Mesodermal cell (in vitro differentiated cells): ENCODE measurements around the gene P2RY6.
"Not testable (repeated sequence)": the region's sequence is repeated elsewhere in the genome, so short reads cannot be mapped to it uniquely, and the experiment has no call there.

Experiments used
- H3K27ac ChIP-seq: 2 replicates; pipeline ENCODE4 v1.7.0; 2013; ENCODE audit warnings: mild to moderate bottlenecking, low read depth, low read length, moderate library complexity; ENCODE audit not compliant: severe bottlenecking
- H3K36me3 ChIP-seq: 2 replicates; pipeline ENCODE4 v1.7.1; 2013; ENCODE audit warnings: mild to moderate bottlenecking, low read length, moderate library complexity; ENCODE audit not compliant: control insufficient read depth, insufficient read depth
- H3K4me1 ChIP-seq: one replicate; pipeline ENCODE4 v1.7.1; 2013; ENCODE audit warnings: mild to moderate bottlenecking, low read length; ENCODE audit not compliant: insufficient read depth, control insufficient read depth, poor library complexity, severe bottlenecking
- H3K4me3 ChIP-seq: 2 replicates; pipeline ENCODE4 v1.7.0; 2013; ENCODE audit warnings: low read length, control low read depth, mild to moderate bottlenecking; ENCODE audit not compliant: insufficient read depth, poor library complexity, severe bottlenecking; ENCODE audit errors: extremely low read depth
- H3K9me3 ChIP-seq: 2 replicates; pipeline ENCODE4 v1.7.1; 2013; ENCODE audit warnings: mild to moderate bottlenecking, low read length, moderate library complexity; ENCODE audit not compliant: control insufficient read depth
- WGBS, 2 experiments: methylation state at CpG; one replicate each; pipeline ENCODE4 v1.1.5; 2013; ENCODE audit warnings: missing lambda C conversion rate in 2 of 2; ENCODE audit not compliant: insufficient coverage in 2 of 2; 5-methylcytosine and 5-hydroxymethylcytosine counted together

P2RY6 gene

GRCh38 chr11:73270855-73271477 is 1.2 kb upstream of the P2RY6 start:
- Histone ChIP-seq H3K4me1 (peaks cover 31% of the 10 kb centered on the region), H3K4me3 (no peak overlapping the region), H3K36me3 (no peaks in the 10 kb centered on the region), H3K9me3 (no peaks in the 10 kb centered on the region), H3K27ac (peak overlapping the region; percentile 87)
- 87 to 89% methylated on average over 15 to 18 of the region's 18 CpGs for WGBS, 2 experiments

- H3K27ac ChIP-seq, result peak overlapping the region; percentile 87
- not testable (repeated sequence) for H3K36me3 ChIP-seq, H3K9me3 ChIP-seq, H3K4me3 ChIP-seq
- H3K4me1 ChIP-seq, result peaks cover 31% of the 10 kb centered on the region
- 75 to 92% methylated on average over 4 to 5 of the region's 10 CpGs for WGBS, 2 experiments
Observed at GRCh38 chr11:73271478-73271865, 666 bp upstream of the P2RY6 start.

DNA sequence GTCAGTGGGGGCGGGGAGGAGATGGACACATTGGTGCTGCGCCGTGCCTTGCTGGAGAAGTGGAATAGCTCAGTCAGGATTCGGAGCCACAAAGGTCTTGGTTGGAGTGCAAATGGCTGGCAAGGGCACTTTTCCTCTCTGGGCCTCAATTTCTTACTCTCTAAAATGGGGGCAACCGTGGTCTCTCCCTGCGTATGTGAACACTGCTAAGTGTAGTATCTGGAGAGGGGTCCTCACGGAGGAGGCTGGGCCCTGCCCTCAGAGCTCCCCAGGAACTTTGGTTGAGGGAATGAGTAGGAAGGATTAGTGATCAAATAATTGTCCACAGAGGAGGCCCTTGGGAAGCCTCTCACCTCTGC is 521 bp downstream of the P2RY6 start:
- H3K9me3 ChIP-seq, result no peaks in the 10 kb centered on the region

GRCh38 chr11:73273222-73273895 is 1.2 kb downstream of the P2RY6 start:
- Histone ChIP-seq H3K27ac (peak overlapping the region; percentile 87), H3K9me3 (no peaks in the 10 kb centered on the region), H3K4me3 (no peak overlapping the region), H3K36me3 (no peaks in the 10 kb centered on the region), H3K4me1 (peaks cover 38% of the 10 kb centered on the region)
- 89% methylated on average over 4 to 6 of the region's 8 CpGs for WGBS, 2 experiments

More for the DNA sequence above, 521 bp downstream of the P2RY6 start:
- 91 to 100% methylated on average over 3 to 4 of the region's 7 CpGs for WGBS, 2 experiments
- Histone ChIP-seq H3K27ac (peak overlapping the region; percentile 87), H3K36me3 (no peaks in the 10 kb centered on the region), H3K4me1 (peaks cover 35% of the 10 kb centered on the region), H3K4me3 (peak overlapping the region; percentile 11)

DNA sequence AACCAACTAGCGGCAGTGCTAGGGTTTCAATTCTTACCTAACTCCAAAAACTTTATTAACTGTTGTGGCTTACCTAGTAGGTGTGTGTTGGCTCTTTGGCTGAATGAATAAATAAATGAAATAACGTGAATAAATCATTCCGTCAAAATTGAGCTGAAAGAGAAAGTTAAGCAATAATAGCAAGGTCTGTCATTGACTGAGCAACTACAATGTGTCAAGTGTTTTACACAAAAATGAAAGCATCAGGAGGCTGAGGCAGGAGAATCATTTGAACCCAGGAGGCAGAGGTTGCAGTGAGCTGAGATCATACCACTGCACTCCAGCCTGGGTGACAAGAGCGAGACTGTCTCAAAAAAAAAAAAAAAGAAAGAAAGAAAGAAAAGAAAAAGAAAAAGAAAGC is 2.1 kb downstream of the P2RY6 start:
- not testable (repeated sequence) for H3K36me3 ChIP-seq, H3K27ac ChIP-seq, H3K9me3 ChIP-seq, H3K4me3 ChIP-seq
- 72 to 86% methylated on average over 2 of the region's 4 CpGs for WGBS, 2 experiments
- H3K4me1 ChIP-seq, result peaks cover 37% of the 10 kb centered on the region

GRCh38 chr11:73274722-73275380 is 2.7 kb downstream of the P2RY6 start:
- no peaks in the 10 kb centered on the region for H3K36me3 ChIP-seq

GRCh38 chr11:73275381-73275750 is 3.2 kb downstream of the P2RY6 start:
- Histone ChIP-seq H3K9me3 (no peaks in the 10 kb centered on the region), H3K27ac (no peak overlapping the region), H3K36me3 (no peaks in the 10 kb centered on the region), H3K4me3 (no peak overlapping the region), H3K4me1 (peaks cover 25% of the 10 kb centered on the region)
- 93 to 98% methylated on average over 4 of the region's 4 CpGs for WGBS, 2 experiments

More at GRCh38 chr11:73274722-73275380, 2.7 kb downstream of the P2RY6 start:
- Histone ChIP-seq H3K9me3 (no peaks in the 10 kb centered on the region), H3K27ac (no peak overlapping the region), H3K4me3 (no peak overlapping the region), H3K4me1 (peaks cover 30% of the 10 kb centered on the region)
- 93 to 97% methylated on average over 11 of the region's 11 CpGs for WGBS, 2 experiments

DNA sequence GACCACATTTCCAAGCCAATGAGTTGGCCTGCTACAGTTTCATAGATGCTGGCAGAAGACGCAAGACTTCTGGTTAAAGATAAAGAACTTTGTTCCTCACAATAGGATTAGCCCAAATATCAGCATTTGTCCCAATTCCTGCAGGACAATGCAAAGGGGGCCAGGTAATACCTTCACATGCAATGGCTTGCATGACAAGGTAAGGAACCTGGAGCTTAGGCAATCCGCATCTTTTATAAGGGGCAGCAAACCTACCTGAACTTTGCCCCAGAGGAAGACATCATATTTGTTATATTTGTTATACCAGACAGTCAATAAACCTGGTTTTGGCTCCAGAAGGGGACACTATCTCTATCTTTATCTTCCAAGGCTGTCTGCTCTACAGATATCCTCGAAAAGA is 5.3 kb downstream of the P2RY6 start:
- H3K9me3 ChIP-seq, result no peaks in the 10 kb centered on the region
- no peaks in the 10 kb centered on the region for H3K36me3 ChIP-seq
- H3K27ac ChIP-seq, result no peak overlapping the region
- 85 to 100% methylated on average over 2 of the region's 3 CpGs for WGBS, 2 experiments
- H3K4me1 ChIP-seq, result peaks cover 7% of the 10 kb centered on the region
- H3K4me3 ChIP-seq, result no peak overlapping the region

DNA sequence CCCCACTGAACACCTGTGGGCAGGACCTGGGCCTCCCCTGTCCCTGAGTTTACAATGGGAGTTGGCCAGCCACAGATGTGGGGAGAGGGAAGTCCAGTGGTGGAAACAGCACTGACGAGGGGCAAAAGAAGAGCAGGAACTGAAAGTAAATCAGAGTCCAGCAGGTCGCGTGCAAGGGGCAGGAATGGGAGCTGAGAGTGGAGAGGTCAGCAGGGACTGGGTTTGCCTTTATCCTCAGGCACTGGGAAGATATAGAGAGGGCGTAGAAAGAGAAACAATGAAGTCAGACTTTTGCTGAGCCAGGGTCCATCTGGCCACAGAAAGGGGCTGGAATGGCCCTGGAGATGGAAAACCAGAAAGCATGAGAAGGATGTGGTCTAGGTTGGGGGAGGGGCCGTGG is 8.5 kb downstream of the P2RY6 start:
- WGBS, 2 experiments, result 94 to 95% methylated on average over 5 of the region's 5 CpGs
- Histone ChIP-seq H3K4me3 (no peak overlapping the region), H3K36me3 (no peaks in the 10 kb centered on the region), H3K9me3 (no peaks in the 10 kb centered on the region), H3K4me1 (peaks cover 7% of the 10 kb centered on the region), H3K27ac (no peak overlapping the region)

DNA sequence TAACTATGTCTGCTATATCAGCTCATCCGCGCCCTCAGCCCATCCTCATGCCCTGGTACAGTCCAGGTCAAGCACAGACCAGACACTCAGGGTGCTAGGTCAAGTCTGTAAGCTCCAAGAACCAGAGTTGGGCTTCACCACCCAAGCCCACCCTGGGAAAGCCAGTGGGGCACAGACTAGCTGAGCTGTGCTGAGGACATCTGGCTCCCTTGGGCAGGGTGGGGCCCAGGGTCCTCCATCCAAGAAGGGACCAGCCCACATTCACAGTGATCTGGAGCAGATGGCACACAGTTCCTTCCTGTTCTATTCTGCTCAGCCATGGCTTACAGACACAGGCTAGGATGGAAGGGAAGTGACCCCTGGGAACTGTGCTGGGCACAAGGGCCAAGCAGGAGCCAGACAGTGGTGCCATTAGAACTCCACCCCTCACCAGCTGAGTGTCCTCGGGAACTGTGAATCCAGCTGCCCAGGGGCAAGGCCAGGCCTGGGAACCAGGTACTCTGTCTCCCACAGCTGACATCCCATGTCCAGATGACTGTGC is 9.1 kb downstream of the P2RY6 start:
- Histone ChIP-seq H3K36me3 (no peaks in the 10 kb centered on the region), H3K4me1 (peaks cover 7% of the 10 kb centered on the region), H3K4me3 (no peak overlapping the region), H3K9me3 (no peaks in the 10 kb centered on the region), H3K27ac (no peak overlapping the region)
- WGBS, 2 experiments, result 90% methylated on average over 3 of the region's 3 CpGs; no CpG with 5 or more reads in 1 of the 2 experiments
